CD4-positive, alpha-beta T cell treated with Interferon gamma for 1 hour (primary cell): ENCODE results near the gene SEC31A.
"Not testable (repeated sequence)": the region's sequence is repeated elsewhere in the genome, so short reads cannot be mapped to it uniquely, and the experiment has no call there.

ENCODE experiments used
- DNase-seq: peaks from one replicate; pipeline ENCODE4 v3.0.0-alpha.2; 2020

The SEC31A gene

GRCh38 chr4:82833696-82834313 lies 57.1 kb downstream of the SEC31A start:
- no peak for DNase-seq

- not testable (repeated sequence) for DNase-seq
Measured at GRCh38 chr4:82833060-82833459, 57.9 kb downstream of the SEC31A start.

GRCh38 chr4:82825425-82825824 lies 65.5 kb downstream of the SEC31A start:
- DNase-seq: no peak

- DNase-seq: no peak
Measured at GRCh38 chr4:82823062-82823461, 67.9 kb downstream of the SEC31A start.

GRCh38 chr4:82820689-82821088 lies 70.3 kb downstream of the SEC31A start:
- DNase-seq: no peak

- DNase-seq: no peak
Measured at GRCh38 chr4:82818664-82819662, 72.0 kb downstream of the SEC31A start.

- DNase-seq: not testable (repeated sequence)
Measured at GRCh38 chr4:82816874-82817273, 74.1 kb downstream of the SEC31A start.

- DNase-seq: no peak
Measured at GRCh38 chr4:82814034-82814433, 76.9 kb downstream of the SEC31A start.

GRCh38 chr4:82811838-82812341 lies 79.1 kb downstream of the SEC31A start:
- no peak for DNase-seq

- DNase-seq: no peak
Measured at GRCh38 chr4:82811392-82811791, 79.6 kb downstream of the SEC31A start.

- DNase-seq: no peak
Measured at GRCh38 chr4:82810176-82810575, 80.8 kb downstream of the SEC31A start.

- no peak for DNase-seq
Measured at GRCh38 chr4:82809619-82810018, 81.3 kb downstream of the SEC31A start.

GRCh38 chr4:82803746-82804145 lies 87.2 kb downstream of the SEC31A start:
- no peak for DNase-seq

GRCh38 chr4:82802911-82803310 lies 88.0 kb downstream of the SEC31A start:
- DNase-seq: no peak

- no peak for DNase-seq
Measured at GRCh38 chr4:82801910-82802521, 88.9 kb downstream of the SEC31A start.

GRCh38 chr4:82799006-82799881 lies 91.7 kb downstream of the SEC31A start:
- no peak for DNase-seq

GRCh38 chr4:82798168-82799005 lies 92.6 kb downstream of the SEC31A start, which contains the start of gene SCD5:
TSS of gene SCD5 (minus strand) at chr4:82798796. CDS start at chr4:82798537, 259 bp downstream.
- DNase-seq: peak; percentile 64

GRCh38 chr4:82797405-82798111 lies 93.4 kb downstream of the SEC31A start:
- DNase-seq: no peak

GRCh38 chr4:82797040-82797404 lies 93.9 kb downstream of the SEC31A start:
- no peak for DNase-seq

GRCh38 chr4:82792912-82793649 lies 97.9 kb downstream of the SEC31A start:
- DNase-seq: no peak
